HEK293T (cell line): ENCODE data around the gene DPEP2NB.

ENCODE experiments used
- ARNT ChIP-seq: fragments of 450-650 bp; IDR thresholded peaks from 2 replicates; pipeline ENCODE4 v1.6.1; 2017; ENCODE audit warnings: mild to moderate bottlenecking
- BHLHE40 ChIP-seq: fragments of 450-650 bp; IDR thresholded peaks from 2 replicates; pipeline ENCODE4 v1.6.1; 2016; ENCODE audit warnings: mild to moderate bottlenecking, moderate library complexity, borderline replicate concordance
- CTBP1 ChIP-seq: fragments of 450-650 bp; IDR thresholded peaks from 2 replicates; pipeline ENCODE4 v1.6.1; 2016; ENCODE audit warnings: borderline replicate concordance
- ELF4 ChIP-seq: fragments of 450-650 bp; IDR thresholded peaks from 2 replicates; pipeline ENCODE4 v1.6.1; 2017; ENCODE audit warnings: antibody characterized with exemption
- FOXA1 ChIP-seq: fragments of 450-650 bp; IDR thresholded peaks from 2 replicates; pipeline ENCODE4 v1.6.1; 2016; ENCODE audit warnings: mild to moderate bottlenecking
- FOXK2 ChIP-seq: fragments of 450-650 bp; IDR thresholded peaks from 2 replicates; pipeline ENCODE4 v1.6.1; 2016; ENCODE audit warnings: mild to moderate bottlenecking
- FOXM1 ChIP-seq: fragments of 450-650 bp; IDR thresholded peaks from 2 replicates; pipeline ENCODE4 v1.6.1; 2017; ENCODE audit warnings: mild to moderate bottlenecking, borderline replicate concordance
- HDGF ChIP-seq: fragments of 450-650 bp; IDR thresholded peaks from 2 replicates; pipeline ENCODE4 v1.6.1; 2017; ENCODE audit warnings: antibody characterized with exemption, borderline replicate concordance
- NFRKB ChIP-seq: fragments of 450-650 bp; IDR thresholded peaks from 2 replicates; pipeline ENCODE4 v1.6.1; 2016; ENCODE audit warnings: mild to moderate bottlenecking, moderate library complexity
- PKNOX1 ChIP-seq: fragments of 450-650 bp; IDR thresholded peaks from 2 replicates; pipeline ENCODE4 v1.6.1; 2016
- SP1 ChIP-seq: fragments of 450-650 bp; IDR thresholded peaks from 2 replicates; pipeline ENCODE4 v1.6.1; 2017
- SUZ12 ChIP-seq: fragments of 450-650 bp; IDR thresholded peaks from 2 replicates; pipeline ENCODE4 v1.6.1; 2016; ENCODE audit warnings: mild to moderate bottlenecking
- TARDBP ChIP-seq: fragments of 450-650 bp; IDR thresholded peaks from 2 replicates; pipeline ENCODE4 v1.6.1; 2016

- TF ChIP-seq NFRKB (no peak), FOXM1 (no peak), SP1 (no peak), TARDBP (no peak), PKNOX1 (no peak), ARNT (no peak), HDGF (no peak), ELF4 (no peak), CTBP1 (no peak), SUZ12 (no peak), BHLHE40 (no peak), FOXK2 (no peak), FOXA1 (no peak)
These were observed 28.8 kb downstream of the DPEP2NB start for GRCh38 chr16:67986949-67987348.
